Tongue (tissue), 2 donors: Measurements from ENCODE around the gene GSK3B. TPM values are rescaled to one million over a fixed set of nuclear protein-coding genes. Genes with fewer than 3 reads are reported as not detected.

Experiments
- DNase-seq: peaks from one replicate; pipeline ENCODE4 v3.0.0-alpha.2; 2015
- total RNA-seq: library from RNA; depleted of rRNA; stranded (reverse); fragments of >200 nt; gene quantifications from one replicate; pipeline ENCODE4 v1.2.3, GENCODE V29; 2014

GSK3B gene
- total RNA-seq, 1 donor from 2014 or later = 54.6 TPM

DNA sequence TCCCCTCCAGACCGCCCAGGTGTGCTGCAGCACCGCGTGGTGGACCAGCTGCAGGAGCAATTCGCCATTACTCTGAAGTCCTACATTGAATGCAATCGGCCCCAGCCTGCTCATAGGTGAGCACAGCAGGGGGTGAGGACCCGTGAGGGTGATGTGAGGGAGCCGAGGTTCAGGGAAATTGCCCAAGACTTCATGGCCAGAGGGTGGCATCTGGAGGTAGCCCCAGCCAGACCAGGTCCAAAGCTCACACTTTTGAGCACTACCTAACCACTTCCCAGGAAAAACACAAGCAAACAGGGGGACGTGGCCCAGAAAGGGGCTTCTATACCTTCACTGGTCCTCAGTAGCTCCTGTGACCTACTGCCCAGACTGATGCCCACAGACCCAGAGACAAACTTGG, 278.5 kb downstream of the GSK3B start:
- no peak for DNase-seq

DNA sequence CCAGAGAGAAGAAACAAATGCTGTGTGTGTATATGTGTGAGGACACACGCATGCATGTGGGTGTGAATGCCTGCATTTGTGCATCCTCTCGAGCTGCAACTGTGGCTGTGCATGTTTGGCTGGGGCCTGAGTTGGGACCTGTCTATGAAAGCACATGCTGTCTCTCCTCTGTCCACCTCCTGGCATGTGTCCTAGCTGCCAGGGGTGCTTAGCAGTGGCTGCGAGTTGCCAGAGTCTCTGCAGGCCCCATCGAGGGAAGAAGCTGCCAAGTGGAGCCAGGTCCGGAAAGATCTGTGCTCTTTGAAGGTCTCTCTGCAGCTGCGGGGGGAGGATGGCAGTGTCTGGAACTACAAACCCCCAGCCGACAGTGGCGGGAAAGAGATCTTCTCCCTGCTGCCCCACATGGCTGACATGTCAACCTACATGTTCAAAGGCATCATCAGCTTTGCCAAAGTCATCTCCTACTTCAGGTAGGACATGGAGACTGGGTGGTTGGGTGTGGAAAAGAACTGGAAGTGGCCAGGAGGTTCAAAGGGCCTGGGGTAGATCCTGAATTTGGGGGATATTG, 281.7 kb downstream of the GSK3B start:
- DNase-seq = no peak

GRCh38 chr3:119810018-119810435, 284.2 kb downstream of the GSK3B start:
- DNase-seq = peak; percentile 35

DNA sequence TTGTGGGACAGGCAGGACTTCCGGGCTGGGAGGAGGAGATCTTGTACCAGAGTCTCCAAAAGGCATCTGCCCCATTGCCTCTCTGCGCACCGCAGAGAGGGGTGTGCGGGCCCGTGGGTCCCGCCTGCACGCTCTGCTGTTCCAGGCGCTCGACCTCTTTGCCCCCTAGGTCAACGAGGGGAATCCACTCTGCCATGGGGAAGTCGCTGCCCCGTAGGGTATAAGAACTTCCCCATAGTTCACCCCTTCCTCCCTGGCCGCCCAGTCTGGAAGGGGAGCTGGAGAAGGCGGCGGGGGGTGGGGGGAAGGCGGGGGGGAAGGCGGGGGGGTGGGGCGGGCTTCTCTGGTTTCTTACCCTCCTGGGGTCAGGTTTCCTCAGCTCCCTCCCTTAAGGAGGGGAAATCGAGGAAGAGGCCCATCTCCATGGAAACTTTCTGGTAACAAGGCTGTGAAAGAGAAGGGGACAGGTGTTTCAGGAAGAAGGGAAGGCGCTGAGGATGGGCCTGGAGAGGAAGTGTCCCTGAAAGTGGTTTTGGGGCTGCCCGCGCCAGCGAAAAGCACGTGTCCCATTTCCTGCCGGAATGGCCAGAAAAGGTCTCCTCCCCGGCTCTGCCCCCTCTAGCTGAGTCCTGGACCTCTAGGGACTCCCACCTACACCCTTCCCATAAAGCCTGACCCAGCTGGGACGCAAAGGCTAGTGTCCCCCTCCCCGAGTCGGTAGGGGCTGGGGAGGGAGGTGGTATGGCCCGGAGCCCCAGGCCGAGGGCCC, 284.8 kb downstream of the GSK3B start:
- DNase-seq = peak; percentile 24

- no peak for DNase-seq
Observed at GRCh38 chr3:119808843-119809242, 285.4 kb downstream of the GSK3B start.

- no peak for DNase-seq
Observed at GRCh38 chr3:119808244-119808643, 286.0 kb downstream of the GSK3B start.

- no peak for DNase-seq
Observed at GRCh38 chr3:119800844-119801243, 293.4 kb downstream of the GSK3B start.

DNA sequence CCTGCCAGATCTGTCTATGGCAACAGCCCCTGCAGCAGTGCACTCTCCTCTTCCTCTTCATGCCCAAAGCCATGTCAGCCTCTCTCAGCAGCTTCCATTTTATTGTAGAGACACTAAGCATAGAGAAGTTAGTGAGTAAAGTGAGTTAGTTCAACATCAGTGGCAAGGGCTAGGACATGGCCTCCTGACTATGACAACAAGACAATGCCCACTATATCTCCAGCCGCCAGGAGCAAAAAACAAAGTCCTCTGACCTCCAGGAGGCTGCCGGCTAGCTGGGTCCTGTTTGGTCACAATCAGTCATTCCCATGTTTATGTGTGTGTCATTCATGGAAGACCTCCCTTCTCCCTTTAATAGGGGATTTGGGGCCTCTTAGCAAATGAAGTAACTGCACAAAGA, 297.5 kb downstream of the GSK3B start:
- DNase-seq = no peak

- DNase-seq = no peak
Observed at GRCh38 chr3:119796368-119796767, 297.9 kb downstream of the GSK3B start.

GRCh38 chr3:119795849-119796248, 298.4 kb downstream of the GSK3B start:
- no peak for DNase-seq

- DNase-seq = no peak
Observed at GRCh38 chr3:119794971-119795612, 299.2 kb downstream of the GSK3B start.

GRCh38 chr3:119794401-119794800, 299.8 kb downstream of the GSK3B start:
- no peak for DNase-seq

- no peak for DNase-seq
Observed at GRCh38 chr3:119792270-119792669, 302.0 kb downstream of the GSK3B start.

DNA sequence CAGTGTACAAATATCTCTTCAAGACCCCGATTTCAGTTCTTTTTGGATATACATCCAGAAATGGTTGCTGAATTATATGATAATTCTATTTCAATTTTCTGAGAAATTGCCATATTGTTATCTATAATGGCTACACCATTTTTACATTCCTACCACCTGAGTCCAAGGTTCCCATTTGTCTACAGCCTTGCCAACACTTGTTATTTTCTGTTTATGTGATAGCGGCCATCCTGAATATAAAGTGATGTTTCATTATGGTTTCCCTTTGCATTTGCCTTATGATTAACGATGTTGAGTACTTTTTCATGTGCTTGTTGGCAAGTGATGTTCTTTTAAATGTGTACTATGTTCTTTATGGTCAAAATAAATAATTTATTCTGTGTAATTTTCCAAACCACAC, 303.9 kb downstream of the GSK3B start:
- DNase-seq = no peak

DNA sequence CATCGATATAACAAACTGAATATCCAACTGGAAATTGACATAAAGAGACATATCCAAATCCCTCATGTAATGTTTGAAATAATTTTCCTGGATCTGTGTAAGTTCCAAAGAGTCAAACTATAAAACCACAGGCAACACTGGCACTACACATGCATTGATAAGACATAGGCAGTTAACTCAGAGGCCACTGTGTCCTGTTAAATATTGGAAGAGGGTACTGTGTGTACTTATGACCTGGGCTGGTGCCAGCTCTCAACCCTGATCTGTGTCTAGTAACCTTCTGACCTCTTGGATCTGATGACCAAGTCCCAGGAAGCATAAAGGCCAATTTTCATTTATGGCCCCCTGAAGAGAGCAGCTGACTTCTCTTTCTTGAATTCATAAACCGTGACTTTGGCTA, 307.8 kb downstream of the GSK3B start:
- no peak for DNase-seq

GRCh38 chr3:119783883-119784282, 310.4 kb downstream of the GSK3B start:
- DNase-seq = no peak

- no peak for DNase-seq
Observed at GRCh38 chr3:119783255-119783654, 311.0 kb downstream of the GSK3B start.

GRCh38 chr3:119782460-119782859, 311.8 kb downstream of the GSK3B start:
- no peak for DNase-seq

DNA sequence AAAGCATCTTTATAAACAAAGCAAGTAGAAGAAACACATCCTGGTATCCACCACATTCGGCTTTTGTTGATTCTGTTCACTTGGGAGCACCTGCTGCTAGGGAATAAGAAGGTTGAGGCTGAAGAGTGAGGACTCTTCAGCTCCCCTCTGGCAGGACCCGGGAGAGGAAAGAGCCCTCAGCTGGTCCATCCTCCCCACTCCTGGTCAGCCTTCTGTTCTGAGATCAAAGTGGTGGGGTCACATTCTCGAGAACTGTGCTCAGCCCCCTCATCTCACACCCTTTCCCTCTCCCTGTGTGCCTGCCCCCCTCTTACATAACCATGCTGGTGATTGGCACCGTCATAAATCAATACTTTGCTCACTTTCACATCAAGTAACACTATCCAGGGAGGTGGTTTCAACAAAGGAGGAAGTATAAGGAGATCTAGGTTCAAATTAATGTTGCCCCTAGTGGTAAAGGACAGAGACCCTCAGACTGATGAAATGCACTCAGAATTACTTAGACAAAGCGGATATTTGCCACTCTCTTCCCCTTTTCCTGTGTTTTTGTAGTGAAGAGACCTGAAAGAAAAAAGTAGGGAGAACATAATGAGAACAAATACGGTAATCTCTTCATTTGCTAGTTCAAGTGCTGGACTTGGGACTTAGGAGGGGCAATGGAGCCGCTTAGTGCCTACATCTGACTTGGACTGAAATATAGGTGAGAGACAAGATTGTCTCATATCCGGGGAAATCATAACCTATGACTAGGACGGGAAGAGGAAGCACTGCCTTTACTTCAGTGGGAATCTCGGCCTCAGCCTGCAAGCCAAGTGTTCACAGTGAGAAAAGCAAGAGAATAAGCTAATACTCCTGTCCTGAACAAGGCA, 312.7 kb downstream of the GSK3B start, which contains the start of gene NR1I2:
NR1I2 (plus strand) TSS at position 772 of the 869 bp plus-strand sequence.
- no peak for DNase-seq

GRCh38 chr3:119779731-119780383, 314.4 kb downstream of the GSK3B start:
- no peak for DNase-seq

GRCh38 chr3:119778811-119779210, 315.4 kb downstream of the GSK3B start:
- DNase-seq = no peak

- no peak for DNase-seq
Observed at GRCh38 chr3:119778176-119778575, 316.1 kb downstream of the GSK3B start.
